ENCODE results near the gene OPRM1.

GRCh38 chr6:154093231-154094044 is 54.4 kb downstream of the OPRM1 start:
- no peak for TF ChIP-seq EZH2 (IDR thresholded peaks at IDR 0.05; ENCODE audit: insufficient read depth, low read length)
- no peak for TF ChIP-seq CTCF (IDR thresholded peaks at IDR 0.05; ENCODE audit: insufficient read depth, low read depth, low read length)
